Thymus (tissue), 11 donors: ENCODE measurements around the gene APC2. TPM values are rescaled to one million over a fixed set of nuclear protein-coding genes. Genes with fewer than 3 reads are reported as not detected.

Source experiments
- DNase-seq, 9 donors: peaks; one replicate each; pipeline ENCODE4 v3.0.0-alpha.2; 2013; ENCODE audit warnings: low spot score in 9 of 9, low read depth in 6 of 9, missing footprints in 1 of 9
- H3K27ac ChIP-seq, 2 donors: one replicate each; pipeline ENCODE4 v1.5.1; 2013; ENCODE audit warnings: control low read depth in 1 of 2, low read depth in 1 of 2, low read length in 1 of 2, mild to moderate bottlenecking in 1 of 2, moderate library complexity in 1 of 2
- H3K27me3 ChIP-seq, 2 donors: one replicate each; pipeline ENCODE4 v1.5.1; 2013; ENCODE audit warnings: low read length in 1 of 2; ENCODE audit not compliant: control insufficient read depth in 2 of 2, insufficient read depth in 1 of 2
- H3K36me3 ChIP-seq, 2 donors: one replicate each; pipeline ENCODE4 v1.5.1; 2013; ENCODE audit warnings: low read length in 1 of 2, mild to moderate bottlenecking in 1 of 2, moderate library complexity in 1 of 2; ENCODE audit not compliant: control insufficient read depth in 2 of 2, insufficient read depth in 2 of 2
- H3K4me1 ChIP-seq, 2 donors: one replicate each; pipeline ENCODE4 v1.5.1; 2013; ENCODE audit warnings: low read length in 2 of 2; ENCODE audit not compliant: control insufficient read depth in 2 of 2, insufficient read depth in 2 of 2
- H3K4me3 ChIP-seq, 2 donors: one replicate each; pipeline ENCODE4 v1.5.1; 2013; ENCODE audit warnings: low read length in 2 of 2, control low read depth in 1 of 2, mild to moderate bottlenecking in 1 of 2
- H3K9me3 ChIP-seq, 2 donors: one replicate each; pipeline ENCODE4 v1.5.1; 2013; ENCODE audit warnings: low read length in 1 of 2, mild to moderate bottlenecking in 1 of 2; ENCODE audit not compliant: control insufficient read depth in 2 of 2, insufficient read depth in 1 of 2
- WGBS: extraction: QIAGEN DNeasy Blood & Tissue Kit; methylation state at CpG from one replicate; pipeline ENCODE4 v1.1.7; 2013; 5-methylcytosine and 5-hydroxymethylcytosine counted together
- polyA plus RNA-seq: library from polyadenylated mRNA; stranded (reverse); fragments of 200-250 nt; gene quantifications from one replicate; pipeline ENCODE4 v1.2.3, GENCODE V29; 2013
- total RNA-seq: library from RNA; stranded (reverse); fragments of 120-200 nt; gene quantifications from one replicate; pipeline ENCODE4 v1.2.4, GENCODE V29; 2013
- donor health status: healthy.

The APC2 gene
- total and polyA plus RNA-seq, 2 donors = 0.05 to 0.11 TPM

- Histone ChIP-seq H3K9me3 (no peaks in the 10 kb centered on the region), H3K27ac (no peak overlapping the region), H3K4me1 (peaks cover 0 to 7% of the 10 kb centered on the region in 2 donors), H3K4me3 (no peak overlapping the region), H3K36me3 (peaks cover 88 to 94% of the 10 kb centered on the region in 2 donors), H3K27me3 (no peaks in the 10 kb centered on the region)
- DNase-seq = no peak
- 96% methylated on average over 14 of the region's 14 CpGs for WGBS
These were observed 24.0 kb upstream of the APC2 start for GRCh38 chr19:1425902-1426301.

GRCh38 chr19:1426736-1427135, 23.2 kb upstream of the APC2 start:
- no peak for DNase-seq
- Histone ChIP-seq H3K4me3 (no peak overlapping the region), H3K27ac (no peak overlapping the region), H3K9me3 (no peaks in the 10 kb centered on the region), H3K4me1 (peaks cover 0 to 7% of the 10 kb centered on the region in 2 donors), H3K27me3 (no peaks in the 10 kb centered on the region), H3K36me3 (peaks cover 84 to 91% of the 10 kb centered on the region in 2 donors)
- 90% methylated on average over 9 of the region's 9 CpGs for WGBS

GRCh38 chr19:1427221-1427920, 22.6 kb upstream of the APC2 start:
- 96% methylated on average over 27 of the region's 27 CpGs for WGBS
- Histone ChIP-seq H3K4me3 (no peak overlapping the region), H3K4me1 (peaks cover 0 to 7% of the 10 kb centered on the region in 2 donors), H3K27ac (no peak overlapping the region), H3K36me3 (peaks cover 84 to 91% of the 10 kb centered on the region in 2 donors), H3K9me3 (no peaks in the 10 kb centered on the region), H3K27me3 (no peaks in the 10 kb centered on the region)
- no peak for DNase-seq

- no peaks in the 10 kb centered on the region for H3K9me3 ChIP-seq
- DNase-seq = no peak
- no peak overlapping the region for H3K4me3 ChIP-seq
- H3K36me3 ChIP-seq = peaks cover 84 to 91% of the 10 kb centered on the region in 2 donors
- H3K27me3 ChIP-seq = no peaks in the 10 kb centered on the region
- 97% methylated on average over 41 of the region's 41 CpGs for WGBS
- peaks cover 0 to 7% of the 10 kb centered on the region in 2 donors for H3K4me1 ChIP-seq
- H3K27ac ChIP-seq = no peak overlapping the region
These were observed 21.1 kb upstream of the APC2 start for GRCh38 chr19:1428738-1429391.

GRCh38 chr19:1429750-1430149, 20.2 kb upstream of the APC2 start:
- no peak for DNase-seq

GRCh38 chr19:1430246-1430645, 19.7 kb upstream of the APC2 start:
- Histone ChIP-seq H3K27ac (no peak overlapping the region), H3K27me3 (no peaks in the 10 kb centered on the region), H3K4me3 (no peak overlapping the region), H3K36me3 (peaks cover 80 to 90% of the 10 kb centered on the region in 2 donors), H3K4me1 (peaks cover 0 to 5% of the 10 kb centered on the region in 2 donors), H3K9me3 (no peaks in the 10 kb centered on the region)
- no peak for DNase-seq
- WGBS = 94% methylated on average over 14 of the region's 14 CpGs

More at GRCh38 chr19:1429750-1430149, 20.2 kb upstream of the APC2 start:
- Histone ChIP-seq H3K9me3 (no peaks in the 10 kb centered on the region), H3K27me3 (no peaks in the 10 kb centered on the region), H3K36me3 (peaks cover 84 to 92% of the 10 kb centered on the region in 2 donors), H3K27ac (no peak overlapping the region), H3K4me3 (no peak overlapping the region), H3K4me1 (peaks cover 0 to 5% of the 10 kb centered on the region in 2 donors)
- WGBS = 96% methylated on average over 14 of the region's 14 CpGs

GRCh38 chr19:1431759-1432506, 18.0 kb upstream of the APC2 start:
- Histone ChIP-seq H3K4me1 (no peaks in the 10 kb centered on the region), H3K36me3 (peaks cover 68 to 79% of the 10 kb centered on the region in 2 donors), H3K27ac (no peak overlapping the region), H3K4me3 (no peak overlapping the region), H3K9me3 (no peaks in the 10 kb centered on the region), H3K27me3 (no peaks in the 10 kb centered on the region)
- no peak for DNase-seq
- WGBS = 98% methylated on average over 24 of the region's 24 CpGs

- peaks cover 62 to 74% of the 10 kb centered on the region in 2 donors for H3K36me3 ChIP-seq
- H3K27me3 ChIP-seq = no peaks in the 10 kb centered on the region
- H3K9me3 ChIP-seq = no peaks in the 10 kb centered on the region
- H3K4me1 ChIP-seq = no peaks in the 10 kb centered on the region
- no peak for DNase-seq
- H3K4me3 ChIP-seq = no peak overlapping the region
- WGBS = 98% methylated on average over 16 of the region's 16 CpGs
- H3K27ac ChIP-seq = no peak overlapping the region
These were observed 17.4 kb upstream of the APC2 start for GRCh38 chr19:1432507-1432887.
